HG03159 (cell line): ENCODE data around the gene KDM4D.
"Not testable (repeated sequence)": the region's sequence is repeated elsewhere in the genome, so short reads cannot be mapped to it uniquely, and the experiment has no call there.

Source experiments
- ATAC-seq: cut with Tn5 transposase; IDR thresholded peaks from one replicate; pipeline ENCODE4 v1.9.1; 2021; ENCODE audit warnings: mild to moderate bottlenecking, moderate library complexity; ENCODE audit not compliant: unreplicated experiment

Gene KDM4D

DNA sequence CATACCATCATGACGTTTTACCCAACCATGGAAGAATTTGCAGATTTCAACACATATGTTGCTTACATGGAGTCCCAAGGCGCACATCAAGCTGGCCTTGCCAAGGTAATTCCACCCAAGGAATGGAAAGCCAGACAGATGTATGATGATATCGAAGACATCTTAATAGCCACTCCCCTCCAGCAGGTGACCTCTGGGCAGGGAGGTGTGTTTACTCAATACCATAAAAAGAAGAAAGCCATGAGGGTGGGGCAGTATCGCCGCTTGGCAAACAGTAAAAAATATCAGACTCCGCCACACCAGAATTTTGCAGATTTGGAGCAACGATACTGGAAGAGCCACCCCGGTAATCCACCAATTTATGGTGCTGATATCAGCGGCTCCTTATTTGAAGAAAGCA, 52.1 kb downstream of the KDM4D start:
- not testable (repeated sequence) for ATAC-seq

DNA sequence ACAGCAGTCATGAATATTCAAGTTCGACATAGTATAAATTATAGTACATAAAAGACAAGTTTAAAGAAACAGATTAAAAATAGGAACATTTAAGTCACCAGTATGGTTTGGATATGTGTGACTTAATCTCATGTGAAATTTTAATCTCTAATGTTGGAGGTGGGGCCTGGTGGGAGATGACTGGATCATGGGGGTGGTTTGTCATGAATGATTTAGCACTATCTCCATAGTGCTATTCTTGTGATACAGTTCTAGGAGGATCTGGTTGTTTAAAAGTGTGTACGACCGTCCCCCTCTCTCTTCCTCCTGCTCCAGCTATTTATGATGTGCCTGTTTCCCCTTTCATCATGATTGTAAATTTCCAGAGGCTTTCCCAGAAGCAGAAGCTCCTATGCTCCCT, 54.8 kb downstream of the KDM4D start:
- no peak for ATAC-seq

DNA sequence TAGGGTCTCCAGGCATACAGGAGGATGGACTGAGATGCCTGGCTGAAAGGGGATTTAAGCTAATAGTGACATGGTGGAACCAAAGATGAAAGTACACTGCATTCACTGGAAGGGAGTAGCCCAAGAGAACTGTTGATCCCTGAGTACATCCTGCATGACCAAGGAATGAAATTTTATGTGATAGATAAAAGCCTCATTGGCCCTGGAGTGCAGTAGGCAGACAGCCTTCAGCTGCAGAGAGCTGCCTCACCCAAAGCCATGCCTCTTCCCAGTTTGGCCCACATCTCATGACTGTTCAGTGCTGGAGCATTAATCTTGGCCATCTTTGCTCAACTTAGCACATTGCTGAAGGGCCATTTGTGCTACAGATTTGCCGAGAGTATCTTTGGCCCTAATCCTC, 59.5 kb downstream of the KDM4D start:
- no peak for ATAC-seq

DNA sequence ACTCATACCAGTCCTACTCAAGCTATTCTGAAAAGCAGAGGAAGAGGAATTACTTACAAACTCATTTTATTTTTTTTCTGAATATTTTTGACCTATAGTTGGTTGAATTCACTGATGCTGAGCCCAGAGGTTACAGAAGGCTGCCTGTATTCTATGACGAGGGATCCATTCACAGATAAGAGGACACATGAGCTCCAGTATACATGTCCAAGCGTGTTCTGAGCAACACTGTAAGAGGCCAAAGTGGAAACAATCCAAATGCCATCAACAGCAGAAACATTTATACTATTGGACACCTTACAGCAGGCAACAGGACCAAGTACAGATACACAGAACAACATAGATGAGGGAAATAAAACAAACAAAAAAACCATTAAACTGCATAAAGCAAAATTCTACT, 61.8 kb downstream of the KDM4D start:
- ATAC-seq: no peak

DNA sequence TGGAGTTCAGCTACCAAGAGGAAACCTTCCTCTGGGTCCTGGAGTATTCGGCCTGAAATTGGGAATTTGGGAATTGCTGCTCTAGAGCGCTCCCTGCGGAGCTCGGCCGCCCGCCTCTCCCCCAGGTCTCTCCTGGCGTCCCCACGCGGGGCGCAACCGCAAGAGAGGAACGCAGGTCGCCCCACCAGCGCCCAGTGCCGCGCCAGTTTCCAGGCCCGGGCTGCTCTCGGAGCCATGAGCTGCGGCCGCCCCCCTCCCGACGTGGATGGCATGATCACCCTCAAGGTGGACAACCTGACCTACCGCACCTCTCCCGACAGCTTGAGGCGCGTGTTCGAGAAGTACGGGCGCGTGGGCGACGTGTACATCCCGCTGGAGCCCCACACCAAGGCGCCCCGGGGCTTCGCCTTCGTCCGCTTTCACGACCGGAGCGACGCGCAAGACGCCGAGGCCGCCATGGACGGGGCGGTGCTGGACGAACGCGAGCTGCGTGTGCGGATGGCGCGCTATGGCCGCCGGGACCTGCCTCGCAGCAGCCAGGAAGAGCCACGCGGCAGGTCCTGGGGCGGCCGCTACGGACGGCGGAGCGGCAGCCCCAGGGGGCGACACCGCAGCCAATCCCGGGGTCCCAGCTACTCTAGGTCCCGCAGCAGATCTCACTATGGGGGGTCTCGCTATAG, 64.0 kb downstream of the KDM4D start:
- ATAC-seq: not testable (repeated sequence)

DNA sequence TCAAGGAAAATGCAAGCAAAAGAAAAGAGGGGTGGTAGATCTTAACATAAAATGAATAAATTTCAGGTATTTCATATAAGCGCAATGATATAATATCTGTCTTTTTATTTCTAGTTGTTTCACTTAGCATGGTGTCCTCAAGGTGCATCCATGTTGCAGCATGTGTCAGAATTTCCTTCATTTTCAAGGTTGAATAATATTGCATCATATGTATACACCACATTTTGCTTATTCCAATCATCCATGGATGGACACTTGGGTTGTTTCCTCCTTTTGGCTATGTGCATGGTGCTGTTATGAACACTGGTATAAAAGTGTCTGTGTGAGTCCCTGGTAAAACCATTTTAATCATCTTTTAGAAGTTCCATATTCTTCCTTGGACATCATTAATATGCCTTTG, 68.7 kb downstream of the KDM4D start:
- ATAC-seq: no peak

DNA sequence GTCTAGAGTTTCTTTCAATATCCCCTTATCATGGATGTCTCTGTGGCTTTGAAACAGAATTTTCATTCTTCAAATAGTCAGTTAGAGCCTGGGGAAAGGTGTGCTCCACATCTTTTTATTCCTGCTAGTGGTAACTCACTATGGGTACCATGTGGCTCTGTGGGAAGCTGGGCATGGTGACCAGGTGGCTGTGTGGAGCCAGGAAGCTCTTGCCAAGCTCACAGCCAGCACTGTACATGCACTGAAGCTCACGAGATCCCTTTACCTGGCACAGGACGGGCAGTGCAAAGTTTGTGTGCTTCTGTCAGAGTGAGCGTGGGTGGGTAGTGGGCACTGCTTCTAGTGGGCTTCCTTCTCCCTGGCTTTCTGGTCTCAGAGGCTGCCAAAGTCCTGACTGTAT, 69.4 kb downstream of the KDM4D start:
- ATAC-seq: no peak

DNA sequence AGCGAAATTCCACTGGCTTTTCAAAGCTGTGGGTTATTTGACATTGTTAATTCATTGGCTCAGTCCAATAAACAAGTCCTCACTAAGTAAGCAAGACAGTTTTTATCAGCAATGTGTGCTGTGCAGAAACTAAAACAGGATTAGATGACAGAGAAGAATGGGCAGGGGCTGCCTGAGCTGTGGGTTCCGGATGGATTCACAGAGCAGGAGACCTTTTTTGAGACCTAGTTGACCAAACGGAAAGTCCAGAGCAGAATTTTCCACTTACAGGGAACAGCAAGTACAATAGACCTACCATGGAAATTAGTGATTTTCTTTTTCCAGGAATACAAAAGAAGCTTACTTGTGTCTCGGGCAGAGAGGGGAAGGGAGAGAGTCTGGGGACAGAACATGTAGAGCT, 70.5 kb downstream of the KDM4D start:
- ATAC-seq: no peak

DNA sequence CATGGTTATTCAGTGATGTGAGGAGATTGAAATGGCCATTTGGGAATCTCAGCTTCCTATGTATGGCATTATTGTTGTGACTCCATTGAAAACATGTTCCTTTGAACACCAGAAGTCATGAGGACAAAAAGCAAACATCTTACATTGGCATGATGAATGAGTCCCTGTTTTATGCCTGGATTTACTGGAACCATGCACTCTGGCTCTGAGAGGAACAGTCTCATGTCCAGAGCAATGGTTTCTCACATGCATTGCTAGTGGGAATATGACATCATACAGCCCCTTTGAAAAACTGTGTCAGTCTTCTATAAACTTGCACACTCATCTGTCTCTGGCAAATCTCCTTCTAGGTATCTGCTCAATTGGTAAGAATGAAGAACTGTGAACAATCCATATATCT, 72.3 kb downstream of the KDM4D start:
- ATAC-seq: no peak
